Measurements from ENCODE around the gene COL20A1. TPM values are rescaled to one million over a fixed set of nuclear protein-coding genes. Genes with fewer than 3 reads are reported as not detected.

The COL20A1 gene
- total RNA-seq, 1 donor: not detected

DNA sequence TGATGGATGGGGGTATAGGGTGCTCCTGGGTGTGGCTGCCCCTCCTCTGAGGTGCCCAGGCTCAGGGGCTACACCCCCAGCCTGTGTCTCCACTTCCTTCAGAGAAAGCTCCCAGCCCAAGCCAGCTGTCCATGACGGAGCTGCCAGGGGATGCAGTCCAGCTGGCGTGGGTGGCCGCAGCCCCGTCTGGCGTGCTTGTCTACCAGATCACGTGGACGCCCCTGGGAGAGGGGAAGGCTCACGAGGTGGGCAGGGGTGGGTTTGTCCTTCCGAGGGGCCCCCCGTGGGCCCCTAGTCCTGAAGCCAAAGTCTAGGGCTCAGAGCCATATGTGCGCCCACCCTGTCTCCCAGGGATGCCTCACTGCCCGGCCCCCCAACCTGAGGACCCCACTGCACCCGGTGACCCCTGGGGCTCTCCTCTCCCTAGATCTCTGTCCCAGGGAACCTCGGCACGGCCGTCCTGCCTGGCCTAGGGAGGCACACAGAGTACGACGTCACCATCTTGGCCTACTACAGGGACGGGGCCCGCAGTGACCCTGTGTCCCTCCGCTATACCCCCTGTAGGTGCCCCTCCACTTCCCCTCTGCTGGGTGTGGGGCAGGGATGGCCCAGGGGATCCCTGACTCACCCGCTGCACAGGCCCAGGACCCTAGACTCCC is 19.8 kb downstream of the COL20A1 start:
- H3K4me3 ChIP-seq (ENCODE audit: low read length): no peak overlapping the region
- H3K4me1 ChIP-seq (ENCODE audit: insufficient read depth, low read length): no peaks in the 10 kb centered on the region
- H3K9me3 ChIP-seq (ENCODE audit: low read depth, low read length): no peaks in the 10 kb centered on the region
- no peaks in the 10 kb centered on the region for H3K27me3 ChIP-seq (ENCODE audit: insufficient read depth, low read length)

DNA sequence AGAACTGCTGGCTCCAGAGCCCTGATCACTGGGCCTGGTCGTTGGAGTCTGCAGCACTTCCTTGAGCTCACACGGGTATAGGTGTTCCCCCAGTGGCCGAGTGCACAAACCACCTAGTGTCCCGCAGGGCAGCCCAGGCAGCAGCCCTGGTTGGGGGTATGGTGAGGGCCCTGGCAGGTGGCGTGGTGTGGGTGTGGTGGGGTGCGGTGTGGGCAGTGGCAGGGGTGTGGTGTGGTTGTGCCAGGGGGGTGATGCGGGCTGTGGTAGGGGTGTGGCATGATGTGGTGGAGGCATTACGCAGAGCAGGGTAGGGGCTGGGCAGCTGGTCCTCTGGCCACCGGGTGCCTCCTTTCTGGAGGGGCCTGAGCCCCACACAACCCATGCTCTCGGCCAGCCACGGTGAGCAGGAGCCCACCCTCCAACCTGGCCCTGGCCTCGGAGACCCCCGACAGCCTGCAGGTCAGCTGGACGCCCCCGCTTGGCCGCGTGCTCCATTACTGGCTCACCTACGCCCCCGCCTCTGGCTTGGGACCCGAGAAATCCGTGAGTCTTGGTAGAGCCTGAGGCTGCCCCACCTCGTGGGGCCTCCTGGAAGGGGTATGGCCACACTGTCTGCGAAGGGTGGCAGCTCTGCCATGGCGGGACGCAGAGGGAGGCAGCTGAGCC is 20.5 kb downstream of the COL20A1 start:
- Histone ChIP-seq H3K9me3 (ENCODE audit: low read depth, low read length) (no peaks in the 10 kb centered on the region), H3K4me3 (ENCODE audit: low read length) (no peak overlapping the region), H3K4me1 (ENCODE audit: insufficient read depth, low read length) (no peaks in the 10 kb centered on the region), H3K27me3 (ENCODE audit: insufficient read depth, low read length) (no peaks in the 10 kb centered on the region)

DNA sequence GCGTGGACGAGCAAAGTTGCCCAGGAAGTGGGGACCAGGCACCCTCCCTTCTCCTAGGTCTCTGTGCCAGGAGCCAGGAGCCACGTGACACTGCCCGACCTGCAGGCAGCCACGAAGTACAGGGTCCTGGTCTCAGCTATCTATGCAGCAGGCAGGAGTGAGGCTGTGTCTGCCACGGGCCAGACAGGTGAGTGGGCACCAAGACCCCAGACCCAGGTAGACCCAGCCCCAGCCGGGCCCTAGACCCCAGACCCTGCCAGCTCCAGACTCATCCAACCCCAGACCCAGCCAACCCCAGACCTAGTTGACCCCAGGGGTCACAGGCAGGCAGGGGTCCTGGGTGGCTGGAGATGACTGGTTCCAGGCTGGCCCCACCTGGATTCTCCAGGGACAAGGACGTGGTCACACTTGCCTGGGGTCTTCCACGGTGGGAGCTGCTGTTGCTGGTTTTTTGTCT is 21.1 kb downstream of the COL20A1 start:
- Histone ChIP-seq H3K27me3 (ENCODE audit: insufficient read depth, low read length) (no peaks in the 10 kb centered on the region), H3K4me3 (ENCODE audit: low read length) (no peak overlapping the region), H3K4me1 (ENCODE audit: insufficient read depth, low read length) (no peaks in the 10 kb centered on the region), H3K9me3 (ENCODE audit: low read depth, low read length) (no peaks in the 10 kb centered on the region)

DNA sequence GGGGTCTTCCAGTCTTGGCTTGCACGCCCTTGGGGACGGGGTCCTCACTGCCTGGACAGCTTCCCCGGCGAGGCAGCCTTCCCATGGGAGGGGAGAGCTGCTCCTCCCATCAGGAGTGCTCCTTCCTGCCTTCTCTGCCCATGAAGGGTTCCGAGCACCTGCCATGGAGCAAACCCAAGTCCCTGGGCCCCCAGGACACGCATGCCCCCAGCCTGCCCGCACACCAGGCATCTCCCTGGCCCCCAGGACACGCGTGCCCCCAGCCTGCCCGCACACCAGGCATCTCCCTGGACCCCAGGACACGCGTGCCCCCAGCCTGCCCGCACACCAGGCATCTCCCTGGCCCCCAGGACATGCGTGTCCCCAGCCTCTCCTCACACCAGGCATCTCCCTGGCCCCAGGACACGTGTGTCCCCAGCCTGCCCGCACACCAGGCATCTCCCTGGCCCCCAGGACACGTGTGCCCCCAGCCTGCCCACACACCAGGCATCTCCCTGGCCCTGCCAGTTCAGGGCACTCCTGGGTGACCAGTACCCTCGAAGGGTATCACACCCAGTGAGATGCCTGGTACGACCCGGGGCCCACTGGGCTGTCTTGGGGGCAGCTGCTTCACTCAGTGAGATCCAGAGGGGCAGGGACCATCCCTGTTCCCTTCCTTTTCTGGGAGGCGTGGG is 21.7 kb downstream of the COL20A1 start:
- H3K9me3 ChIP-seq (ENCODE audit: low read depth, low read length): no peaks in the 10 kb centered on the region
- H3K27me3 ChIP-seq (ENCODE audit: insufficient read depth, low read length): no peaks in the 10 kb centered on the region
- H3K4me3 ChIP-seq (ENCODE audit: low read length): no peak overlapping the region
- H3K4me1 ChIP-seq (ENCODE audit: insufficient read depth, low read length): no peaks in the 10 kb centered on the region

DNA sequence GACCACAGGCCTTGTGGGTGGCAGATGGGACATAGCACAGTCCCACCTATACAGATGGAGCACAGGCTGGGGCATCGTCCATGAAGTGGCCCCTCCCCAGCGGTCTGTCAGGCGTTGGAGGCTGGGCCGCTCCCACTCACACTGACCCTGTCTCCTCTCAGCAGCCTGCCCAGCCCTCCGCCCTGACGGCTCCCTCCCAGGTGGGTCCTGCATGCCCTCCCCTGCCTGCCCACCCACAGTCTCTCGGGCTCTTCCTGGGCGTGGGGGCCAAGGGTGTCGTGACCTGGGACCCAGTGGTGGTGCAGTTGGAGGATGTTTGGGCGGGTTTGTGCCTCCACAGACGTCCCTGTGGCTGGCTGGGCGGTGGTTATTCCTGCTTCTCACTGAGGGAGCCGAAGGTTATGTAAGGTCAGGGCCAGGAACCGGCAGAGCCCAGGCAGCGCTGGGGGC is 22.3 kb downstream of the COL20A1 start:
- H3K27me3 ChIP-seq (ENCODE audit: insufficient read depth, low read length): no peaks in the 10 kb centered on the region

DNA sequence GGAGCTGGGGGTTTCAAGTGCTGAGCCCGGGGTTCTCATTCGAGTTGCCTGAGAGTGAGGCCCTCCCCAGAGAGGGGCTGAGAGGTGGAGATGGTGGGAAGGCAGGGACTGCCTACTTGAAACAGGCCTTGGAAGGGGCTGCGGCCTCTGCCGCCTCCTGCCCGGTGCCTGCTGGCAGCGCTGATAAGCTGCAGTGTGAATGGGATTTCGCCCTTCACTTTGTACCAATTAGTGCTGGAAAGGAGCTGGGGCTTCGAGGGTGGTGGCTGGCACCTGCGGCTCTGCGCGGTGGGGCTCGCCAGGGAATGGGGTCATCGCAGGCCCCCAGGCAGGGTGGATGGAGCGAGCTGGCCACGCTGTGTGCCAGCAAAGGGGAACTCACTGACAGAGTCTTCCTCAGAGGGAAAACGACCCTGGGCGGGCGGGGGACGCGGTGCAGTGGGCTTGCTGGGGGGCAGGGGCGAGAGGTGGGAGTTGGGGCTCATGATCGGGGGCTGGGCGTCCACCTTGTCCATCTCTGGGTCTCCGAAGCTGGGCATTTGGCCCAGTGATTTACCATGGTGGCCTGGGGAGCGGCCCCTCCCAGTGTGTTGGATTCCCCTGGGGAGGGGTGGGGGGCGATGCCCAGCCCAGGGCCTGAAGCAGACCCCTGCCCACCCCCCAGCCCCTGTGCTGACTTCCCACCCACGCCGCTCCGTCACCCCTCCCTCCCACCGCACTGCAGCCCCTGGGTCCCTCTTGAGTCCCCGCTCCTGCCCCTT is 22.9 kb downstream of the COL20A1 start:
- H3K4me1 ChIP-seq (ENCODE audit: insufficient read depth, low read length): no peaks in the 10 kb centered on the region
- no peak overlapping the region for H3K4me3 ChIP-seq (ENCODE audit: low read length)
- H3K27me3 ChIP-seq (ENCODE audit: insufficient read depth, low read length): no peaks in the 10 kb centered on the region
- H3K9me3 ChIP-seq (ENCODE audit: low read depth, low read length): no peaks in the 10 kb centered on the region

More for the DNA sequence above, 22.3 kb downstream of the COL20A1 start:
- no peak overlapping the region for H3K4me3 ChIP-seq (ENCODE audit: low read length)
- H3K9me3 ChIP-seq (ENCODE audit: low read depth, low read length): no peaks in the 10 kb centered on the region
- no peaks in the 10 kb centered on the region for H3K4me1 ChIP-seq (ENCODE audit: insufficient read depth, low read length)

DNA sequence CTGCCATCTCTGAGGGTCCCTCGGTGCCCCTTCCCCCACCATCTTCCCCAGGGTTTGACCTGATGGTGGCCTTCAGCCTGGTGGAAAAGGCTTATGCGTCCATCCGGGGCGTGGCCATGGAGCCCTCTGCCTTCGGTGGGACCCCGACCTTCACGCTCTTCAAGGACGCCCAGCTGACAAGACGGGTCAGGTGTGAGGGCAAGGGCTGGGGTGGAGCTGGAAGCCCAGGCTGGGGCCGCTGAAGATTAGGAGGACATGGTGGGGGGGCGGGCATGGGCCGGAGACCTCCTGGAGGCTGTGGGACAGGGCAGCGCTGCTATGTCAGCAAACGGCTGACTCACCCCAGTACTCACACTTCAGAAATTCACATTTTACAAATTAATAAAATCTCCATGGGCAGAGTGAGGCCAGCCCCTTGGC is 23.5 kb downstream of the COL20A1 start:
- no peaks in the 10 kb centered on the region for H3K27me3 ChIP-seq (ENCODE audit: insufficient read depth, low read length)
- no peaks in the 10 kb centered on the region for H3K4me1 ChIP-seq (ENCODE audit: insufficient read depth, low read length)
- no peaks in the 10 kb centered on the region for H3K9me3 ChIP-seq (ENCODE audit: low read depth, low read length)
- H3K4me3 ChIP-seq (ENCODE audit: low read length): no peak overlapping the region

DNA sequence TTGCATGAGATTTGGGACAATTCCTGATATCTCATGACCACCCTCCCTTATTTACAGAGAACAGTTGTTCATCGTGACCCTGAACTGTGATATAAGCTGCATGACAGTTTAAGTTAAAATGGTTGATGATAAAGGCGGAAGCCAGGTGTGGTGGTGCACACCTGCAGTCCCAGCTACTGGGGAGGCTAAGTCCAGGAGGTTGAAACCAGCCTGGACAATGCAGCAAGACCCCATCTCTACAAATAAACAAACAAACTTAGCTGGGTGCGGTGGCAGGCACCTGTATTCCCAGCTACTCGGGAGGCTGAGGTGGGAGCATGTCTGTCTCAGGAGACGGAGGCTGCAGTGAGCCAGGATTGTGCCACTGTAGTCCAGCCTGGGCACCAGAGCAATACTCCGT is 24.1 kb downstream of the COL20A1 start:
- no peaks in the 10 kb centered on the region for H3K4me1 ChIP-seq (ENCODE audit: insufficient read depth, low read length)
- no peak overlapping the region for H3K4me3 ChIP-seq (ENCODE audit: low read length)
- H3K9me3 ChIP-seq (ENCODE audit: low read depth, low read length): no peaks in the 10 kb centered on the region
- H3K27me3 ChIP-seq (ENCODE audit: insufficient read depth, low read length): no peaks in the 10 kb centered on the region

DNA sequence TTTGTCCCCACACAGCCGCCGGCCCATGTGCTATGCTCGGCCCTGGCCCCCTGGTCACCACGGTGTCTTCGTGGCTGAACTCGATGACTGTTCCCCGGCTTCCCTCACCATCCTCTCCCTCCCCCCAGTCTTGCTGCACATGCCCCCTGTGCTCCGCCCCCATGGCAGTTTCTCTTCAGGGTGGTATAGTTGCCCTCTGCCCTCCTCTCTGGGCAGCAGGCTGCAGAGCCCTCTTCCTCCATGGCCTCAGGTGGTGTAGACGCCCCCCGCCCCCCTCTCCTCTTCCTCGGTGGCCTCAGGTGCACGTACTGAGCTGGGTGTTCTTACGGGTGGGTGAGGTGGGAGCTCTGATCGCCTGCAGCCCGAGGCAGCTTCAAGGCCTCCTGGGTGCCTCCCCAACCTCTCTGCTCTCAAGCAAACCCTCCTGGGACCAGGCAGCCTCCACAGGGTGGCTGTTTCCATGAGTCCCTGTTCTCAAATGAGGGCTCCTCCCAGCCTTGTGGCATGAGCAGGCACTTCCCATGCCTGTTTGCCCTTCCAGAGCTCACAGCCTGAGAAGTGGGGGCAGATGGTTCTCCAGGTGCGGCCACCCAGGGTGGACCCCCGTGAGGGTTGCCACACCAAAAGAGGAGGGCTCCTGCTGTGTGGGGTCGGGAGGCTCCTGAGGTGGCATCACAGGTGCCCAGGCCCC is 24.8 kb downstream of the COL20A1 start:
- Histone ChIP-seq H3K4me3 (ENCODE audit: low read length) (no peak overlapping the region), H3K27me3 (ENCODE audit: insufficient read depth, low read length) (no peaks in the 10 kb centered on the region), H3K4me1 (ENCODE audit: insufficient read depth, low read length) (no peaks in the 10 kb centered on the region), H3K9me3 (ENCODE audit: low read depth, low read length) (no peaks in the 10 kb centered on the region)

DNA sequence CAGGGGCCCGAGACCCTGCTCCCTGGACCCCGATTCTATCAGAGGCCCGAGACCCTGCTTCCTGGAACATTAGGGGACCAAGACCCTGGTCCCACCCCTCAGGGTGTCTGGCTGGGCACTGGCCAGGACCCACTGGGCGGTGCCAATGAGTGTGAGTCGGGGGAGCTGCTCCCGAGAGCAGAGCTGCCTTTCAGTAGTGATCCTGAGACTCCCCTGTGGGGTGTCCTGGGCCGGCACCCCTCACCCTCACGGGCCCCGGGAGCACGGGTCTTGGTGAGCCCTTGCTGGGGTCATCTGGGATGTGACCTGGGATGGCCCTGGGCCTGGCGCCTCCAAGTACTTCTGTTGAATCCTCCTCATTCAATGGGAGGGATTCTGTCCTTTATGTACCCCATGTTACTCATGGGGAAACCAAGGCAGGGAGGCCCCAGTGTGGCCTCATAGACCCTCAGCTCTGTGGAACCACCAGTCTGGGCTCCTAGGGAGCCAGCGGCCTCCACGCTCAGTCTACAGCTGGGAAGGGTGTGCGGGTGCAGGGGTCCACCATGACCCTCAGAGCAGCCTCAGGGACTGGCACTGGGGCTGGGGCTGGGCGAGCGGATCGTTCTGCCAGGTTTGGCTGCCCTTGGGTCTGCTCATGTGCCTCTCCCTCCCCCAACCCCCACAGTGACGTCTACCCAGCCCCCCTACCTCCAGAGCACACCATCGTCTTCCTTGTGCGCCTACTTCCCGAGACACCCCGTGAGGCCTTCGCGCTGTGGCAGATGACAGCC is 25.6 kb downstream of the COL20A1 start:
- Histone ChIP-seq H3K27me3 (ENCODE audit: insufficient read depth, low read length) (no peaks in the 10 kb centered on the region), H3K4me1 (ENCODE audit: insufficient read depth, low read length) (no peaks in the 10 kb centered on the region), H3K9me3 (ENCODE audit: low read depth, low read length) (no peaks in the 10 kb centered on the region), H3K4me3 (ENCODE audit: low read length) (no peak overlapping the region)

DNA sequence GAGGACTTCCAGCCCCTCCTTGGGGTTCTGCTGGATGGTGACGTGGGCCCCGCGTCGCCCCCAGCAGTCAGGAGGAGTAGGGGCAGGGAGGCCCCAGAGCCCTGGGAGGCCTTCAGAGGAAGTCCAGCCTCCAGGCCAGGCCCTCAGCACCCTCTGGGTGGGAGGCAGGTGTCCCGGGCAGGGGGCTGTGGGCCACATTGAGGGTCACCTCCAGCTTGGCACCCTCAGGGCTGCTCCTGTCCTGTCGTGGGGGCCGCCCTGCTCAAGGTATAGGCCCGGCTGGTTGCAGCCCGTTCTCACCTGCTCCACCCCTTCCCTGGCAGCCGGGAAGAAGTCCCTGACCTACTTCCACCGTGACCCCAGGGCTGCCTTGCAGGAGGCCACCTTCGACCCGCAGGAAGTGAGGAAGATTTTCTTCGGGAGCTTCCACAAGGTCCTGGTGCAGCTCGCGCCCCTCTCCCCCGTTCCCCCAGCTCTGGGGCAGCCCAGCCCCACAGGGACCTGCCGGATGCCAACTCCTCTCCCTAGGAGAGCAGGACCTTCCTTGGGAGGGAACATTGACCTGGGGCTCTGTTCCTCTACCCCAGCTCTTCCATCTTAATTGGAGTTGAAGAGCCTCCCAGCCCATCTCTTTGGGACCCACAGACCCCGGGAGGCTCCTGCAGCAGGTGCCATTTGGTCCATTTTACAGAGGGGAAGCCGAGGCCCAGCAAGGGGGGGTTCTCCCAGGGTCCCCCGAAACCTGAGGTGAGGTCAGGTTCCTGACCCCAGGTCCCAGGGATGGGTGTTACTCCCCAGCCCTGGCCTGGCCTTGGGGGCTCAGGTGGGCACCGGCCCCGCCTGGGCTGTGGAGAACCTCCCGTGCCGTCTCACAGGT is 26.4 kb downstream of the COL20A1 start:
- no peaks in the 10 kb centered on the region for H3K27me3 ChIP-seq (ENCODE audit: insufficient read depth, low read length)
- H3K9me3 ChIP-seq (ENCODE audit: low read depth, low read length): no peaks in the 10 kb centered on the region

DNA sequence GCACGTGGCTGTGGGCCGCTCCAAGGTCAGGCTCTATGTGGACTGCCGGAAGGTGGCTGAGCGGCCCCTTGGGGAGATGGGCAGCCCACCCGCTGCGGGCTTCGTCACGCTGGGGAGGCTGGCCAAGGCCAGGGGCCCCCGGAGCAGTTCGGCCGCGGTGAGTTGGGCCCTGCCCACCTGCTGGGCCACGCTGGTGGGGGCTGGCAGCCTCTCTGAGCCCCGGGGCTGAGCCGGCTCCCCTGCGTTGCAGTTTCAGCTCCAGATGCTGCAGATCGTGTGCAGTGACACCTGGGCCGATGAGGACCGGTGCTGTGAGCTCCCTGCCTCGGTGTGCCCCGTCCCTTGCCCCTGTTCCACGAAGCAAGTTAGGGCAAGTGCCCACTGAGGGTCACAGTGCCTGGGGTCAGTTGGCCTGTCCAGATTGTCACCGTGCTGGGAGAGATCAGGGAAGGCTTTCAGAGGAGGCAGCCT is 27.1 kb downstream of the COL20A1 start:
- no peaks in the 10 kb centered on the region for H3K4me1 ChIP-seq (ENCODE audit: insufficient read depth, low read length)
- no peaks in the 10 kb centered on the region for H3K9me3 ChIP-seq (ENCODE audit: low read depth, low read length)
- H3K27me3 ChIP-seq (ENCODE audit: insufficient read depth, low read length): no peaks in the 10 kb centered on the region
- no peak overlapping the region for H3K4me3 ChIP-seq (ENCODE audit: low read length)

More for the DNA sequence above, 26.4 kb downstream of the COL20A1 start:
- Histone ChIP-seq H3K4me3 (ENCODE audit: low read length) (no peak overlapping the region), H3K4me1 (ENCODE audit: insufficient read depth, low read length) (no peaks in the 10 kb centered on the region)

DNA sequence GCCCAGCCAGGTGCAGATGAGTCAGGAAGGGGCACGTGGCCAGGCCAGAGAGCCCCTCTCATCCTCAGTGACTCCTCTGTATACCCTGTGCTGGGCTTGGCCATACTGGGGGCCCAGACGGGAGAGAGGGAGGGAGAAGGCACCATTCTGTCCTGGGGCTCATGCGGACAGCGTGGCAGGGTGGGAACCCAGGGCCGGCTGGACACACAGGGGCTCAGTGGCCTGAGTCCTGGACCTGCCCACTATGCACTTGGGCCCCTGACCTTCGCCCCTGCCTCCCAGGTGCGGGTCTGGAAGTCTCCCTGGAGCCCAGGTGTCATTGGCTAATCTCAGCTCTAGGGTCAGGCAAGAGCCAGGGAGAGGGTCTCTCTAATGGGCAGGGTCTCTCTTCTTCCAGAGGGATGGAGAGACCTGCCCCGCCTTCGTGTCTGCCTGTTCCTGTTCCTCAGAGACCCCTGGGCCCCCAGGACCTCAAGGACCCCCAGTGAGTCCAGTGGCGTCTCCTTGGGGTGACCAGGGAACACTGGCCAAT is 27.7 kb downstream of the COL20A1 start:
- Histone ChIP-seq H3K4me1 (ENCODE audit: insufficient read depth, low read length) (no peaks in the 10 kb centered on the region), H3K4me3 (ENCODE audit: low read length) (no peak overlapping the region), H3K9me3 (ENCODE audit: low read depth, low read length) (no peaks in the 10 kb centered on the region), H3K27me3 (ENCODE audit: insufficient read depth, low read length) (no peaks in the 10 kb centered on the region)

Measured in mononuclear cell (primary cell).